GM21576 (cell line): ENCODE data around the gene MICAL2.

ENCODE experiments used
- ATAC-seq: cut with Tn5 transposase; IDR thresholded peaks from one replicate; pipeline ENCODE4 v1.9.1; 2021; ENCODE audit warnings: mild to moderate bottlenecking, moderate library complexity; ENCODE audit not compliant: unreplicated experiment

Gene MICAL2

GRCh38 chr11:12099132-12099873 lies 11.1 kb upstream of the MICAL2 start:
- no peak for ATAC-seq

- ATAC-seq, result no peak
Measured at GRCh38 chr11:12100429-12100828, 10.0 kb upstream of the MICAL2 start.

- no peak for ATAC-seq
Measured at GRCh38 chr11:12100841-12101242, 9.5 kb upstream of the MICAL2 start.

- ATAC-seq, result no peak
Measured at GRCh38 chr11:12101318-12101717, 9.1 kb upstream of the MICAL2 start.

- ATAC-seq, result no peak
Measured at GRCh38 chr11:12102588-12103410, 7.6 kb upstream of the MICAL2 start.

GRCh38 chr11:12103411-12104225 lies 6.8 kb upstream of the MICAL2 start:
- no peak for ATAC-seq

GRCh38 chr11:12105471-12105870 lies 4.9 kb upstream of the MICAL2 start:
- no peak for ATAC-seq

GRCh38 chr11:12106101-12106500 lies 4.3 kb upstream of the MICAL2 start:
- ATAC-seq, result no peak

- ATAC-seq, result no peak
Measured at GRCh38 chr11:12106501-12106900, 3.9 kb upstream of the MICAL2 start.

- ATAC-seq, result no peak
Measured at GRCh38 chr11:12108875-12109453, 1.4 kb upstream of the MICAL2 start.

GRCh38 chr11:12109591-12110196 lies 696 bp upstream of the MICAL2 start:
- no peak for ATAC-seq

GRCh38 chr11:12110714-12111548 lies 541 bp downstream of the MICAL2 start:
- ATAC-seq, result peak; percentile 24

- ATAC-seq, result no peak
Measured at GRCh38 chr11:12111549-12112520, 1.4 kb downstream of the MICAL2 start.

GRCh38 chr11:12112750-12113149 lies 2.4 kb downstream of the MICAL2 start:
- no peak for ATAC-seq

GRCh38 chr11:12113294-12113693 lies 2.9 kb downstream of the MICAL2 start:
- ATAC-seq, result no peak

GRCh38 chr11:12114193-12115033 lies 4.0 kb downstream of the MICAL2 start:
- ATAC-seq, result no peak

- no peak for ATAC-seq
Measured at GRCh38 chr11:12116425-12117032, 6.1 kb downstream of the MICAL2 start.
